Left ventricle myocardium inferior (tissue), 1 donor: ENCODE results near the gene OR10H4. TPM values are rescaled to one million over a fixed set of nuclear protein-coding genes. Genes with fewer than 3 reads are reported as not detected.

Experiments
- DNase-seq: peaks from one replicate; pipeline ENCODE4 v3.0.0-alpha.2; 2020
- H3K27ac ChIP-seq: fragments of 200-600 bp; replicated peaks from 2 replicates; pipeline ENCODE4 v1.8.0; 2021
- H3K27me3 ChIP-seq: fragments of 200-600 bp; 2 replicates; pipeline ENCODE4 v1.8.0; 2021; ENCODE audit warnings: low read depth
- H3K36me3 ChIP-seq: fragments of 200-600 bp; 2 replicates; pipeline ENCODE4 v1.8.0; 2021
- H3K4me1 ChIP-seq: fragments of 200-600 bp; 2 replicates; pipeline ENCODE4 v1.8.0; 2021
- H3K4me3 ChIP-seq: fragments of 200-600 bp; 2 replicates; pipeline ENCODE4 v1.8.0; 2021; ENCODE audit warnings: mild to moderate bottlenecking, moderate library complexity
- H3K9me3 ChIP-seq: fragments of 200-600 bp; replicated peaks from 2 replicates; pipeline ENCODE4 v1.8.0; 2021
- CTCF ChIP-seq: fragments of 200-600 bp; IDR thresholded peaks from 2 replicates; pipeline ENCODE4 v1.8.0; 2021; ENCODE audit warnings: antibody characterized with exemption, mild to moderate bottlenecking, borderline replicate concordance
- intact Hi-C: fragments of 100-400 bp; cut with micrococcal nuclease; formaldehyde crosslinking; loops from one replicate; pipeline ENCODE4 v1.11.0; 2022
- total RNA-seq: library from RNA; stranded (reverse); fragmentation: NEBNext Ultra II Directional; extraction: Animal tissue kit (Norgen Biotek cat#: 25700); gene quantifications from one replicate; pipeline ENCODE4 v1.2.1, GENCODE V29; 2021
- donor health status: DM: no; HTN: yes; CAD: no; lungs with severe emphysema.

Gene OR10H4
- total RNA-seq, 1 donor from 2014 or later: not detected

GRCh38 chr19:15911599-15912235 lies 37.1 kb upstream of the OR10H4 start:
- DNase-seq: no peak
- intact Hi-C loops: no loop called here
- Histone ChIP-seq H3K4me3 (peak overlapping the region; percentile 17), H3K27me3 (peaks cover 92% of the 10 kb centered on the region), H3K36me3 (no peaks in the 10 kb centered on the region), H3K27ac (no peak overlapping the region), H3K9me3 (peaks cover 17% of the 10 kb centered on the region), H3K4me1 (no peaks in the 10 kb centered on the region)
- no peak for TF ChIP-seq CTCF

GRCh38 chr19:15913384-15913783 lies 35.4 kb upstream of the OR10H4 start:
- Histone ChIP-seq H3K9me3 (peaks cover 17% of the 10 kb centered on the region), H3K4me3 (no peak overlapping the region), H3K4me1 (no peaks in the 10 kb centered on the region), H3K27ac (no peak overlapping the region), H3K27me3 (peaks cover 75% of the 10 kb centered on the region), H3K36me3 (no peaks in the 10 kb centered on the region)
- TF ChIP-seq CTCF: no peak
- intact Hi-C loops: no loop called here
- DNase-seq: no peak

- intact Hi-C loops: no loop called here
- H3K36me3 ChIP-seq: no peaks in the 10 kb centered on the region
- H3K27ac ChIP-seq: no peak overlapping the region
- H3K4me3 ChIP-seq: no peak overlapping the region
- peaks cover 17% of the 10 kb centered on the region for H3K9me3 ChIP-seq
- DNase-seq: no peak
- TF ChIP-seq CTCF: no peak
- peaks cover 71% of the 10 kb centered on the region for H3K27me3 ChIP-seq
- no peaks in the 10 kb centered on the region for H3K4me1 ChIP-seq
Measured at GRCh38 chr19:15913830-15914229, 35.0 kb upstream of the OR10H4 start.

- intact Hi-C loops: no loop called here
- Histone ChIP-seq H3K4me3 (no peak overlapping the region), H3K27ac (no peak overlapping the region), H3K4me1 (no peaks in the 10 kb centered on the region), H3K27me3 (peaks cover 58% of the 10 kb centered on the region), H3K9me3 (peaks cover 17% of the 10 kb centered on the region), H3K36me3 (no peaks in the 10 kb centered on the region)
- no peak for DNase-seq
- TF ChIP-seq CTCF: no peak
Measured at GRCh38 chr19:15915109-15915508, 33.7 kb upstream of the OR10H4 start.

- DNase-seq: no peak
- no peak for TF ChIP-seq CTCF
- peaks cover 17% of the 10 kb centered on the region for H3K9me3 ChIP-seq
- peaks cover 38% of the 10 kb centered on the region for H3K27me3 ChIP-seq
- no peaks in the 10 kb centered on the region for H3K4me1 ChIP-seq
- H3K36me3 ChIP-seq: no peaks in the 10 kb centered on the region
- H3K27ac ChIP-seq: no peak overlapping the region
- intact Hi-C loops: no loop called here
- H3K4me3 ChIP-seq: no peak overlapping the region
Measured at GRCh38 chr19:15919243-15919642, 29.6 kb upstream of the OR10H4 start.
